HepG2 (cell line): ENCODE measurements around the gene APBA1. TPM values are rescaled to one million over a fixed set of nuclear protein-coding genes. Genes with fewer than 3 reads are reported as not detected.
A peak's percentile ranks its signal among the peaks of the same experiment; 100 is the strongest.

Experiments
- ATF7-NPFF ChIP-seq: sonication (generic); formaldehyde crosslinking; IDR thresholded peaks from 2 replicates; pipeline ENCODE4 v1.8.1; 2023; ENCODE audit warnings: mild to moderate bottlenecking, low read depth, missing genetic modification reagents, moderate library complexity
- CEBPZ ChIP-seq: IDR thresholded peaks from 2 replicates; pipeline ENCODE4 v1.6.1; 2012; ENCODE audit warnings: low read length, improper control_type of control experiment
- FOXJ3 ChIP-seq: sonication (generic); formaldehyde crosslinking; IDR thresholded peaks from 2 replicates; pipeline ENCODE4 v1.4.0; 2020; ENCODE audit warnings: missing genetic modification reagents, mild to moderate bottlenecking, borderline replicate concordance
- MED13 ChIP-seq: sonication (generic); formaldehyde crosslinking; IDR thresholded peaks from 2 replicates; pipeline ENCODE4 v1.5.0; 2020; ENCODE audit warnings: missing genetic modification reagents
- NBN ChIP-seq: fragments of 450-650 bp; conservative IDR thresholded peaks from 2 replicates; pipeline ENCODE4 v1.6.1; 2017
- PITX1 ChIP-seq: sonication (generic); formaldehyde crosslinking; IDR thresholded peaks from 2 replicates; pipeline ENCODE4 v1.5.1; 2020; ENCODE audit warnings: mild to moderate bottlenecking, missing genetic modification reagents
- SAP130 ChIP-seq: IDR thresholded peaks from 2 replicates; pipeline ENCODE4 v1.6.1; 2016; ENCODE audit warnings: low read depth
- SMAD1 ChIP-seq: sonication (generic); formaldehyde crosslinking; IDR thresholded peaks from 2 replicates; pipeline ENCODE4 v1.4.0; 2020; ENCODE audit warnings: missing genetic modification reagents, low read depth, mild to moderate bottlenecking, borderline replicate concordance
- SP1 ChIP-seq, 2 experiments: fragments of 450-650 bp in 1 of 2; sonication (generic) in 1 of 2; formaldehyde crosslinking in 1 of 2; IDR thresholded peaks; 2 replicates each; pipeline versions ENCODE4 v1.4.0 to v1.6.1; 2016 to 2020; ENCODE audit warnings: missing genetic modification reagents in 1 of 2
- ZFYVE20 ChIP-seq: sonication (generic); formaldehyde crosslinking; IDR thresholded peaks from 2 replicates; pipeline ENCODE4 v1.8.0; 2023; ENCODE audit warnings: low read depth, mild to moderate bottlenecking, moderate library complexity, missing genetic modification reagents, borderline replicate concordance
- ZNF326 ChIP-seq: sonication (generic); formaldehyde crosslinking; IDR thresholded peaks from 2 replicates; pipeline ENCODE4 v1.4.0; 2020; ENCODE audit warnings: missing genetic modification reagents, borderline replicate concordance
- ZNF354B ChIP-seq: sonication (generic); formaldehyde crosslinking; IDR thresholded peaks from 2 replicates; pipeline ENCODE4 v1.8.0; 2022; ENCODE audit warnings: mild to moderate bottlenecking, missing genetic modification reagents
- ZNF430 ChIP-seq: sonication (generic); formaldehyde crosslinking; IDR thresholded peaks from 2 replicates; pipeline ENCODE4 v1.9.0; 2021; ENCODE audit warnings: mild to moderate bottlenecking, missing genetic modification reagents
- ZNF550 ChIP-seq: sonication (generic); formaldehyde crosslinking; IDR thresholded peaks from 2 replicates; pipeline ENCODE4 v1.4.0; 2020; ENCODE audit warnings: mild to moderate bottlenecking, missing genetic modification reagents, borderline replicate concordance
- ZNF619 ChIP-seq: sonication (generic); formaldehyde crosslinking; IDR thresholded peaks from 2 replicates; pipeline ENCODE4 v1.4.0; 2020; ENCODE audit warnings: mild to moderate bottlenecking, missing genetic modification reagents
- polyA plus RNA-seq, 8 experiments: library from polyadenylated mRNA; depleted of rRNA in 3 of 8; stranded (reverse) in 7 of 8; unstranded in 1 of 8; fragments of >200 nt; fragmentation: Illumina TruSeq in 4 of 8; extraction: Trizol in 4 of 8; gene quantifications; 2 replicates each; pipeline versions ENCODE4 v1.2.1 to v1.2.3, GENCODE V29; 2011 to 2016; ENCODE audit warnings: low read depth in 4 of 8, missing spikeins in 1 of 8, mixed read lengths in 1 of 8; ENCODE audit not compliant: insufficient read depth in 1 of 8
- total RNA-seq, 5 experiments: library from RNA; depleted of rRNA; stranded (reverse); fragments of >200 nt; fragmentation: Illumina TruSeq; extraction: Trizol; gene quantifications; 2 replicates each; pipeline ENCODE4 v1.2.3, GENCODE V29; 2016; ENCODE audit warnings: low read depth in 1 of 5
- TF ChIP-seq, protein P1 (sequence below), 2 experiments: sonication (generic) in 1 of 2; formaldehyde crosslinking in 1 of 2; IDR thresholded peaks; 2 replicates each; pipeline versions ENCODE4 v1.5.1 to v1.6.1; 2011 to 2020; ENCODE audit warnings: borderline replicate concordance in 1 of 2, low read depth in 1 of 2, low read length in 1 of 2, mild to moderate bottlenecking in 1 of 2, missing genetic modification reagents in 1 of 2, moderate library complexity in 1 of 2
- TF ChIP-seq, protein P2 (sequence below): sonication (generic); formaldehyde crosslinking; IDR thresholded peaks from 2 replicates; pipeline ENCODE4 v1.5.1; 2020; ENCODE audit warnings: mild to moderate bottlenecking, moderate library complexity, missing genetic modification reagents
- TF ChIP-seq, protein P3 (sequence below): fragments of 450-650 bp; IDR thresholded peaks from 2 replicates; pipeline ENCODE4 v1.6.1; 2016

Gene APBA1
- total and polyA plus RNA-seq, 2 of the 13 experiments (the other 11 are each of a cell fraction or from before 2014, with no cell fraction given) = 0.15 TPM; not detected in 1

DNA sequence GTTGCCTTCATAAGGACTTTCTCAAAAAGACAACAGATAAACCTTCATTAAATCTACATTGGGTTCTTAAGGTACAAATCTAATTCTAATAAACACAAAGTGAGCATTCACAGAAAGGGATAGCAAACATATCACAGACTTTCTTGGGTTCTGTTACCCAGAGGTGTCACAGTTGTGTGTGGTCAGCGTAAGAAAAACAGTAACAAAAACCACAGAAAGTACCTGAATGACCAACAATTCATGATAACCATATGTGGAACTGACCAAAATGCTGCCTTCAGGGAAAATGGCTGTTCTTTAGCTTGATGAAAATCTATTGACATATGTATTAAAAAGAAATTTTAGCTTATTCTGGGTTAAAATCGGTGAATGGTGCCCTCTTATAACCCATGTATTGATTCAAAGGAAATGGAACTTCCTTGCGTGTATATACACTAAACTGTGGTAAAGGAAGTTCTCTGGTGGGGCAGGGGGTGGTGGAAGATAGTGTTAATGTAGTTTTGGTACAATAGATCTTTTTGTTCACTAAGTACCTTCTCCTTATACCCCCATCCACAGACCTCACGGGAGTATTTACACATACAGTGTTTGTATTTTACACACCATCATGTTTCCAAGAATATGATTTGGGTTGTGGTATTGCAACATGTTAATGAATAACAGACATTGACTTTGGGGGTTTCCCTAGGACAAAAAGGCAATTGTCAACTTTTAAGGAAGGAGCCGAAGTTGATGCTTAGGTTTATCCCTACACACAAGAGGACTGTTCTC, 152.5 kb downstream of the APBA1 start (continued):
- TF ChIP-seq ZNF326 (CRISPR knock-in tag) (no peak), ATF7-NPFF (CRISPR knock-in tag) (no peak), PITX1 (CRISPR knock-in tag) (no peak), SMAD1 (no peak), SAP130 (CRISPR knock-in tag) (0 out of 2 replicates have a peak, but pooled peaks have one; percentile 50), SP1 (IDR thresholded peaks at IDR 0.05) (no peak), SP1 (CRISPR knock-in tag; IDR thresholded peaks at IDR 0.05) (no peak), ZNF354B (CRISPR knock-in tag) (no peak), ZFYVE20 (CRISPR knock-in tag) (no peak), ZNF619 (CRISPR knock-in tag) (no peak), CEBPZ (no peak), NBN (no peak), ZNF430 (CRISPR knock-in tag) (no peak), ZNF550 (CRISPR knock-in tag) (no peak), MED13 (no peak), FOXJ3 (CRISPR knock-in tag) (peak; percentile 77; the same call in 1 of the 2 replicates)
- TF ChIP-seq, protein P1, sequence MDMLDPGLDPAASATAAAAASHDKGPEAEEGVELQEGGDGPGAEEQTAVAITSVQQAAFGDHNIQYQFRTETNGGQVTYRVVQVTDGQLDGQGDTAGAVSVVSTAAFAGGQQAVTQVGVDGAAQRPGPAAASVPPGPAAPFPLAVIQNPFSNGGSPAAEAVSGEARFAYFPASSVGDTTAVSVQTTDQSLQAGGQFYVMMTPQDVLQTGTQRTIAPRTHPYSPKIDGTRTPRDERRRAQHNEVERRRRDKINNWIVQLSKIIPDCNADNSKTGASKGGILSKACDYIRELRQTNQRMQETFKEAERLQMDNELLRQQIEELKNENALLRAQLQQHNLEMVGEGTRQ (IDR thresholded peaks at IDR 0.05; ENCODE audit: low read depth, low read length) = no peak
- TF ChIP-seq, protein P1 (CRISPR knock-in tag; IDR thresholded peaks at IDR 0.05; ENCODE audit: borderline replicate concordance) = no peak
- TF ChIP-seq, protein P2, sequence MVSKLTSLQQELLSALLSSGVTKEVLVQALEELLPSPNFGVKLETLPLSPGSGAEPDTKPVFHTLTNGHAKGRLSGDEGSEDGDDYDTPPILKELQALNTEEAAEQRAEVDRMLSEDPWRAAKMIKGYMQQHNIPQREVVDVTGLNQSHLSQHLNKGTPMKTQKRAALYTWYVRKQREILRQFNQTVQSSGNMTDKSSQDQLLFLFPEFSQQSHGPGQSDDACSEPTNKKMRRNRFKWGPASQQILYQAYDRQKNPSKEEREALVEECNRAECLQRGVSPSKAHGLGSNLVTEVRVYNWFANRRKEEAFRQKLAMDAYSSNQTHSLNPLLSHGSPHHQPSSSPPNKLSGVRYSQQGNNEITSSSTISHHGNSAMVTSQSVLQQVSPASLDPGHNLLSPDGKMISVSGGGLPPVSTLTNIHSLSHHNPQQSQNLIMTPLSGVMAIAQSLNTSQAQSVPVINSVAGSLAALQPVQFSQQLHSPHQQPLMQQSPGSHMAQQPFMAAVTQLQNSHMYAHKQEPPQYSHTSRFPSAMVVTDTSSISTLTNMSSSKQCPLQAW = no peak
- TF ChIP-seq, protein P3, sequence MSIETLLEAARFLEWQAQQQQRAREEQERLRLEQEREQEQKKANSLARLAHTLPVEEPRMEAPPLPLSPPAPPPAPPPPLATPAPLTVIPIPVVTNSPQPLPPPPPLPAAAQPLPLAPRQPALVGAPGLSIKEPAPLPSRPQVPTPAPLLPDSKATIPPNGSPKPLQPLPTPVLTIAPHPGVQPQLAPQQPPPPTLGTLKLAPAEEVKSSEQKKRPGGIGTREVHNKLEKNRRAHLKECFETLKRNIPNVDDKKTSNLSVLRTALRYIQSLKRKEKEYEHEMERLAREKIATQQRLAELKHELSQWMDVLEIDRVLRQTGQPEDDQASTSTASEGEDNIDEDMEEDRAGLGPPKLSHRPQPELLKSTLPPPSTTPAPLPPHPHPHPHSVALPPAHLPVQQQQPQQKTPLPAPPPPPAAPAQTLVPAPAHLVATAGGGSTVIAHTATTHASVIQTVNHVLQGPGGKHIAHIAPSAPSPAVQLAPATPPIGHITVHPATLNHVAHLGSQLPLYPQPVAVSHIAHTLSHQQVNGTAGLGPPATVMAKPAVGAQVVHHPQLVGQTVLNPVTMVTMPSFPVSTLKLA = no peak
